Tongue (tissue), 2 donors: ENCODE data around the gene CERS6. TPM values are rescaled to one million over a fixed set of nuclear protein-coding genes. Genes with fewer than 3 reads are reported as not detected.

Experiments
- DNase-seq: peaks from one replicate; pipeline ENCODE4 v3.0.0-alpha.2; 2015
- total RNA-seq: library from RNA; depleted of rRNA; stranded (reverse); fragments of >200 nt; gene quantifications from one replicate; pipeline ENCODE4 v1.2.3, GENCODE V29; 2014

The CERS6 gene
- total RNA-seq, 1 donor from 2014 or later, result 49.6 TPM

GRCh38 chr2:168443818-168444217, 12.3 kb upstream of the CERS6 start:
- no peak for DNase-seq

GRCh38 chr2:168445960-168446359, 10.1 kb upstream of the CERS6 start:
- DNase-seq, result no peak

GRCh38 chr2:168448980-168449379, 7.1 kb upstream of the CERS6 start:
- DNase-seq, result no peak

GRCh38 chr2:168449419-168449818, 6.7 kb upstream of the CERS6 start:
- no peak for DNase-seq

GRCh38 chr2:168450171-168450570, 5.9 kb upstream of the CERS6 start:
- no peak for DNase-seq

GRCh38 chr2:168450732-168451131, 5.3 kb upstream of the CERS6 start:
- no peak for DNase-seq

GRCh38 chr2:168452781-168453180, 3.3 kb upstream of the CERS6 start:
- no peak for DNase-seq

GRCh38 chr2:168453404-168453803, 2.7 kb upstream of the CERS6 start:
- DNase-seq, result no peak

GRCh38 chr2:168454737-168455644, 1.1 kb upstream of the CERS6 start:
- no peak for DNase-seq

- DNase-seq, result peak; percentile 77
These were observed 583 bp downstream of the CERS6 start for GRCh38 chr2:168456521-168457189.

GRCh38 chr2:168457190-168457895, 1.3 kb downstream of the CERS6 start:
- no peak for DNase-seq

GRCh38 chr2:168458139-168458538, 2.1 kb downstream of the CERS6 start:
- DNase-seq, result no peak

GRCh38 chr2:168459256-168459655, 3.2 kb downstream of the CERS6 start:
- no peak for DNase-seq

GRCh38 chr2:168460571-168460970, 4.5 kb downstream of the CERS6 start:
- no peak for DNase-seq

GRCh38 chr2:168461178-168461941, 5.3 kb downstream of the CERS6 start:
- no peak for DNase-seq

GRCh38 chr2:168461942-168462331, 5.9 kb downstream of the CERS6 start:
- DNase-seq, result no peak

GRCh38 chr2:168462543-168463045, 6.5 kb downstream of the CERS6 start:
- DNase-seq, result no peak

- no peak for DNase-seq
These were observed 9.5 kb downstream of the CERS6 start for GRCh38 chr2:168465594-168465993.

- no peak for DNase-seq
These were observed 10.2 kb downstream of the CERS6 start for GRCh38 chr2:168466190-168466737.

GRCh38 chr2:168466834-168467565, 10.9 kb downstream of the CERS6 start:
- no peak for DNase-seq

- DNase-seq, result no peak
These were observed 11.7 kb downstream of the CERS6 start for GRCh38 chr2:168467729-168468128.
